HepG2 (cell line): ENCODE measurements around the gene EEF1A2. TPM values are rescaled to one million over a fixed set of nuclear protein-coding genes. Genes with fewer than 3 reads are reported as not detected.

Experiments
- ATRX ChIP-seq: sonication (generic); formaldehyde crosslinking; IDR thresholded peaks from 2 replicates; pipeline ENCODE4 v1.4.0; 2020; ENCODE audit warnings: missing genetic modification reagents, borderline replicate concordance
- GFI1 ChIP-seq: sonication (generic); formaldehyde crosslinking; IDR thresholded peaks from 2 replicates; pipeline ENCODE4 v1.5.0; 2020; ENCODE audit warnings: missing genetic modification reagents, mild to moderate bottlenecking, borderline replicate concordance
- HHEX ChIP-seq: IDR thresholded peaks from 2 replicates; pipeline ENCODE4 v1.6.1; 2016; ENCODE audit warnings: control low read depth
- KAT8 ChIP-seq: IDR thresholded peaks from 2 replicates; pipeline ENCODE4 v1.6.1; 2016; ENCODE audit warnings: missing genetic modification reagents, missing compliant biosample characterization
- KLF6 ChIP-seq: IDR thresholded peaks from 2 replicates; pipeline ENCODE4 v1.8.0; 2016; ENCODE audit warnings: missing biosample characterization, missing genetic modification reagents
- MAFF ChIP-seq: IDR thresholded peaks from 2 replicates; pipeline ENCODE4 v1.6.1; 2011; ENCODE audit warnings: low read depth, low read length, improper control_type of control experiment
- NR2F2 ChIP-seq: IDR thresholded peaks from 2 replicates; pipeline ENCODE4 v1.6.1; 2012; ENCODE audit warnings: low read depth, inconsistent platforms, borderline replicate concordance
- RORA ChIP-seq: sonication (generic); formaldehyde crosslinking; IDR thresholded peaks from 2 replicates; pipeline ENCODE4 v1.5.0; 2020; ENCODE audit warnings: mild to moderate bottlenecking, missing genetic modification reagents, moderate library complexity
- SMARCE1 ChIP-seq: fragments of 450-650 bp; IDR thresholded peaks from 2 replicates; pipeline ENCODE4 v1.6.1; 2017; ENCODE audit warnings: borderline replicate concordance
- ZBTB7B ChIP-seq: sonication (generic); formaldehyde crosslinking; IDR thresholded peaks from 2 replicates; pipeline ENCODE4 v1.4.0; 2020; ENCODE audit warnings: missing genetic modification reagents
- ZFP36L1 ChIP-seq: sonication (generic); formaldehyde crosslinking; IDR thresholded peaks from 2 replicates; pipeline ENCODE4 v1.8.0; 2022; ENCODE audit warnings: mild to moderate bottlenecking, missing genetic modification reagents, moderate library complexity
- ZNF430 ChIP-seq: sonication (generic); formaldehyde crosslinking; IDR thresholded peaks from 2 replicates; pipeline ENCODE4 v1.9.0; 2021; ENCODE audit warnings: mild to moderate bottlenecking, missing genetic modification reagents
- ZNF460 ChIP-seq: sonication (generic); formaldehyde crosslinking; IDR thresholded peaks from 2 replicates; pipeline ENCODE4 v1.5.1; 2020; ENCODE audit warnings: missing genetic modification reagents, mild to moderate bottlenecking, borderline replicate concordance
- ZNF496 ChIP-seq: sonication (generic); formaldehyde crosslinking; IDR thresholded peaks from 2 replicates; pipeline ENCODE4 v1.8.1; 2023; ENCODE audit warnings: mild to moderate bottlenecking, moderate library complexity, missing genetic modification reagents; ENCODE audit not compliant: insufficient replicate concordance
- ZNF678 ChIP-seq: sonication (generic); formaldehyde crosslinking; IDR thresholded peaks from 2 replicates; pipeline ENCODE4 v1.4.0; 2020; ENCODE audit warnings: mild to moderate bottlenecking, missing genetic modification reagents
- ZNF839 ChIP-seq: sonication (generic); formaldehyde crosslinking; IDR thresholded peaks from 2 replicates; pipeline ENCODE4 v1.4.0; 2020; ENCODE audit warnings: missing genetic modification reagents, mild to moderate bottlenecking, borderline replicate concordance
- polyA plus RNA-seq, 8 experiments: library from polyadenylated mRNA; depleted of rRNA in 3 of 8; stranded (reverse) in 7 of 8; unstranded in 1 of 8; fragments of >200 nt; fragmentation: Illumina TruSeq in 4 of 8; extraction: Trizol in 4 of 8; gene quantifications; 2 replicates each; pipeline versions ENCODE4 v1.2.1 to v1.2.3, GENCODE V29; 2011 to 2016; ENCODE audit warnings: low read depth in 4 of 8, missing spikeins in 1 of 8, mixed read lengths in 1 of 8; ENCODE audit not compliant: insufficient read depth in 1 of 8
- total RNA-seq, 5 experiments: library from RNA; depleted of rRNA; stranded (reverse); fragments of >200 nt; fragmentation: Illumina TruSeq; extraction: Trizol; gene quantifications; 2 replicates each; pipeline ENCODE4 v1.2.3, GENCODE V29; 2016; ENCODE audit warnings: low read depth in 1 of 5
- TF ChIP-seq, protein P1 (sequence below): sonication (generic); formaldehyde crosslinking; IDR thresholded peaks from 2 replicates; pipeline ENCODE4 v1.8.1; 2022; ENCODE audit warnings: low read depth, mild to moderate bottlenecking, missing genetic modification reagents
- TF ChIP-seq, protein P2 (sequence below): IDR thresholded peaks from 2 replicates; pipeline ENCODE4 v1.4.0; 2020; ENCODE audit warnings: mild to moderate bottlenecking, missing genetic modification reagents
- TF ChIP-seq, protein P3 (sequence below), 2 experiments: sonication (generic) in 1 of 2; formaldehyde crosslinking in 1 of 2; IDR thresholded peaks; 2 replicates each; pipeline versions ENCODE4 v1.5.1 to v1.6.1; 2011 to 2020; ENCODE audit warnings: borderline replicate concordance in 1 of 2, low read depth in 1 of 2, low read length in 1 of 2, mild to moderate bottlenecking in 1 of 2, missing genetic modification reagents in 1 of 2, moderate library complexity in 1 of 2

The EEF1A2 gene
- total and polyA plus RNA-seq, 2 of the 13 experiments (the other 11 are each of a cell fraction or from before 2014, with no cell fraction given): 0.44 to 0.87 TPM

DNA sequence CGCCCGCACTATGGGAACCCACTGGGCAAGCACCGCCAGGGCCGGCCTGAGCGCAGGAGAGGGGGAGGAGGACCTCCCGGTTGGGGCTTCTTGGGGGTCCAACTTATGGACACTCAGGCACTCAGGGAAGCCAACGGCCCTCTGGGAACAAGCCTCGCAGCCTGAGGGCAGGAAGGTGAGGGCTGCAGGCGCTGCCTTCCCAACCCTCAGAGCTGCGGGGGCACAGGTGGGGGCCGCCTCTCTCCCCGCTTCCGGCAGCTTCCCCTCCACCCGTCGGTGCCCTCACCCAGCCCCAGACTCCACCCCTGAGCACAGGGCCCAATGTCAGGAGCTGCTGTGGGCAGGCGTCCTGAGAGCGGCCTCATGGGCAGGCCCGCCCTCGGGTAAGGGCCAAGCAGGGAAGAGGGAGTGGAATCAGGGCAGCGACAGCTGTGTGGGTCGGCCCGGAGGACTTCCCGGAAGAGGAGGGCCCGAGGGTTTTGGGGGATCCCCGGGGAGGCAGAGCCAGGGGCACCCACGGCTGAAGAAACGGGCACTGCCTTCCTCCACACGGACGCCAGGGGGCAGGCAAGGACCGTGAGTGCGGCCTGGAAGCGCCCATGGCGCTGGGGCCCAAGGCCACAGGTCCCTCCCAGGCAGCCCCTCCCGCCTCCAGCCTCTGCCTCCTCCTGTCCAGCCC, 38.8 kb upstream of the EEF1A2 start (continued):
- TF ChIP-seq, protein P1, sequence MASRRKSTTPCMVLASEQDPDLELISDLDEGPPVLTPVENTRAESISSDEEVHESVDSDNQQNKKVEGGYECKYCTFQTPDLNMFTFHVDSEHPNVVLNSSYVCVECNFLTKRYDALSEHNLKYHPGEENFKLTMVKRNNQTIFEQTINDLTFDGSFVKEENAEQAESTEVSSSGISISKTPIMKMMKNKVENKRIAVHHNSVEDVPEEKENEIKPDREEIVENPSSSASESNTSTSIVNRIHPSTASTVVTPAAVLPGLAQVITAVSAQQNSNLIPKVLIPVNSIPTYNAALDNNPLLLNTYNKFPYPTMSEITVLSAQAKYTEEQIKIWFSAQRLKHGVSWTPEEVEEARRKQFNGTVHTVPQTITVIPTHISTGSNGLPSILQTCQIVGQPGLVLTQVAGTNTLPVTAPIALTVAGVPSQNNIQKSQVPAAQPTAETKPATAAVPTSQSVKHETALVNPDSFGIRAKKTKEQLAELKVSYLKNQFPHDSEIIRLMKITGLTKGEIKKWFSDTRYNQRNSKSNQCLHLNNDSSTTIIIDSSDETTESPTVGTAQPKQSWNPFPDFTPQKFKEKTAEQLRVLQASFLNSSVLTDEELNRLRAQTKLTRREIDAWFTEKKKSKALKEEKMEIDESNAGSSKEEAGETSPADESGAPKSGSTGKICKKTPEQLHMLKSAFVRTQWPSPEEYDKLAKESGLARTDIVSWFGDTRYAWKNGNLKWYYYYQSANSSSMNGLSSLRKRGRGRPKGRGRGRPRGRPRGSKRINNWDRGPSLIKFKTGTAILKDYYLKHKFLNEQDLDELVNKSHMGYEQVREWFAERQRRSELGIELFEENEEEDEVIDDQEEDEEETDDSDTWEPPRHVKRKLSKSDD (CRISPR knock-in tag): peak; percentile 95
- peak; percentile 96 for TF ChIP-seq ZBTB7B (CRISPR knock-in tag)
- TF ChIP-seq SMARCE1: no peak
- no peak for TF ChIP-seq RORA
- TF ChIP-seq ZNF678: no peak
- TF ChIP-seq KAT8 (CRISPR knock-in tag): peak; percentile 91
- peak; percentile 94; the same call in 1 of the 2 replicates for TF ChIP-seq ZNF839 (CRISPR knock-in tag)
- no peak; the same call in 1 of the 2 replicates for TF ChIP-seq ZNF460 (CRISPR knock-in tag)
- TF ChIP-seq ZNF496: no peak
- TF ChIP-seq NR2F2: no peak
- peak; percentile 93; the same call in 1 of the 2 replicates for TF ChIP-seq KLF6 (CRISPR knock-in tag)
- TF ChIP-seq HHEX (CRISPR knock-in tag): no peak
- TF ChIP-seq, protein P2, sequence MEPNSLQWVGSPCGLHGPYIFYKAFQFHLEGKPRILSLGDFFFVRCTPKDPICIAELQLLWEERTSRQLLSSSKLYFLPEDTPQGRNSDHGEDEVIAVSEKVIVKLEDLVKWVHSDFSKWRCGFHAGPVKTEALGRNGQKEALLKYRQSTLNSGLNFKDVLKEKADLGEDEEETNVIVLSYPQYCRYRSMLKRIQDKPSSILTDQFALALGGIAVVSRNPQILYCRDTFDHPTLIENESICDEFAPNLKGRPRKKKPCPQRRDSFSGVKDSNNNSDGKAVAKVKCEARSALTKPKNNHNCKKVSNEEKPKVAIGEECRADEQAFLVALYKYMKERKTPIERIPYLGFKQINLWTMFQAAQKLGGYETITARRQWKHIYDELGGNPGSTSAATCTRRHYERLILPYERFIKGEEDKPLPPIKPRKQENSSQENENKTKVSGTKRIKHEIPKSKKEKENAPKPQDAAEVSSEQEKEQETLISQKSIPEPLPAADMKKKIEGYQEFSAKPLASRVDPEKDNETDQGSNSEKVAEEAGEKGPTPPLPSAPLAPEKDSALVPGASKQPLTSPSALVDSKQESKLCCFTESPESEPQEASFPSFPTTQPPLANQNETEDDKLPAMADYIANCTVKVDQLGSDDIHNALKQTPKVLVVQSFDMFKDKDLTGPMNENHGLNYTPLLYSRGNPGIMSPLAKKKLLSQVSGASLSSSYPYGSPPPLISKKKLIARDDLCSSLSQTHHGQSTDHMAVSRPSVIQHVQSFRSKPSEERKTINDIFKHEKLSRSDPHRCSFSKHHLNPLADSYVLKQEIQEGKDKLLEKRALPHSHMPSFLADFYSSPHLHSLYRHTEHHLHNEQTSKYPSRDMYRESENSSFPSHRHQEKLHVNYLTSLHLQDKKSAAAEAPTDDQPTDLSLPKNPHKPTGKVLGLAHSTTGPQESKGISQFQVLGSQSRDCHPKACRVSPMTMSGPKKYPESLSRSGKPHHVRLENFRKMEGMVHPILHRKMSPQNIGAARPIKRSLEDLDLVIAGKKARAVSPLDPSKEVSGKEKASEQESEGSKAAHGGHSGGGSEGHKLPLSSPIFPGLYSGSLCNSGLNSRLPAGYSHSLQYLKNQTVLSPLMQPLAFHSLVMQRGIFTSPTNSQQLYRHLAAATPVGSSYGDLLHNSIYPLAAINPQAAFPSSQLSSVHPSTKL (CRISPR knock-in tag): peak; percentile 80
- TF ChIP-seq MAFF: no peak
- TF ChIP-seq, protein P3, sequence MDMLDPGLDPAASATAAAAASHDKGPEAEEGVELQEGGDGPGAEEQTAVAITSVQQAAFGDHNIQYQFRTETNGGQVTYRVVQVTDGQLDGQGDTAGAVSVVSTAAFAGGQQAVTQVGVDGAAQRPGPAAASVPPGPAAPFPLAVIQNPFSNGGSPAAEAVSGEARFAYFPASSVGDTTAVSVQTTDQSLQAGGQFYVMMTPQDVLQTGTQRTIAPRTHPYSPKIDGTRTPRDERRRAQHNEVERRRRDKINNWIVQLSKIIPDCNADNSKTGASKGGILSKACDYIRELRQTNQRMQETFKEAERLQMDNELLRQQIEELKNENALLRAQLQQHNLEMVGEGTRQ (IDR thresholded peaks at IDR 0.05; ENCODE audit: low read depth, low read length): 0 out of 2 replicates have a peak, but pooled peaks have one; percentile 4
- TF ChIP-seq, protein P3 (CRISPR knock-in tag; IDR thresholded peaks at IDR 0.05; ENCODE audit: borderline replicate concordance): no peak
- no peak for TF ChIP-seq ZFP36L1 (CRISPR knock-in tag)
- TF ChIP-seq ATRX: no peak
- TF ChIP-seq ZNF430 (CRISPR knock-in tag): peak; percentile 93; the same call in 1 of the 2 replicates
- no peak; the same call in 1 of the 2 replicates for TF ChIP-seq GFI1 (CRISPR knock-in tag)
